Ramos (cell line): ENCODE data around the gene PDCD6IP.
"Not testable (repeated sequence)": the region's sequence is repeated elsewhere in the genome, so short reads cannot be mapped to it uniquely, and the experiment has no call there.

Source experiments
- in situ Hi-C: fragments of 300-500 bp; cut with MboI; formaldehyde crosslinking; loops from one replicate; pipeline ENCODE4 v1.14.3; 2022; ENCODE audit warnings: low sequenced_read_pairs; ENCODE audit not compliant: unreplicated experiment

Gene PDCD6IP

GRCh38 chr3:33791477-33792166 lies 6.8 kb upstream of the PDCD6IP start:
- in situ Hi-C loops: no loop called here

GRCh38 chr3:33792167-33792892 lies 6.1 kb upstream of the PDCD6IP start:
- in situ Hi-C loops: no loop called here

DNA sequence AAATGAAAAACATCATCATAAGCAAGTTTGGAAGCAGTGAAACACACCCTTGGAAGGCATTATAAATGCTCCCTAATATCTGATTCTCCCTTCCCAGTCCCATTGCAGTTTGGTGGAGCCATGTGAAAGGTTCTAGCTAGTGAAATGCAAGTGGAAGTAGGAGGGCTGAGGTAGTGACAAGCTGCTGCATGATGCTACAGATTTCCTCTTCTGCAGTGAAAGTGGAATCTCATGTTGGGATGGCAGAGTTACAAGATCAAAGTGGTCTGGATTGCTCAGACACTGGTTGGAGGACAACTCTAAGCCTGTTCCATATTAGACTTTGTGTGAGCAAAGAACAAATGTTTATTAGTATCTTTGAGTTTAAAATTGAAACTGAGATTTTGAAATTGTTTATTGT lies 3.3 kb upstream of the PDCD6IP start:
- in situ Hi-C loops: no loop called here

DNA sequence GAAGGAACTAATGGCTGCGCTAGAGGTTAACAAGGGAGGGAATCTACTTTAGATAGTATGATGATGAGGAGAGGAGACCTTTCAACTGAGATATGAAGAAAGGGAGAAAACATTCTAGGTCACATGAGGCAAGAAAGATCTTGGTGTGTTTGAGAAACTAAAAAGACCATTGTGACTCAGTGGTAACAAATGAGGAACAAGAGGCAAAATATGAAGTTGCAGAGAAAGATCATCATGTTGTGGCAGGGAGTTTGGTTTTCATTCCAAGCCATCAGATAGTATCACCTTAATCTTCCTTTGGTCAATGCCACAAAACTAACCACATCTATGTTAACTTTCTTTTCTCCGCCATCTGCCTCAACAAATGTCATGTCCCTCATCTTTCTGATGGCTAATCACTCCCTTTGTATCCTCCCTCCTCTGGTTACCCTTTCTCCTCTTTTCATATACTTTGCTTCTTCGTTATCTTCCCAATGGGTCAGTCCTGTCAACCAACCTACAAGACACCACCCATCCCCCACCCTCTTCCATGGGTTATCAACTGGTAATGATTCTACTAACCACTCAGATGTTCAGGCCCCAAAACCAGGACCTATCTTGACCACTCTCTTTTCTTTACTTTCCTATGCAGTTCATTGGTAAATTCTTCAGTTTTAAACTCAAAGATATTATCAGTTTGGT lies 2.4 kb upstream of the PDCD6IP start:
- in situ Hi-C loops: no loop called here

DNA sequence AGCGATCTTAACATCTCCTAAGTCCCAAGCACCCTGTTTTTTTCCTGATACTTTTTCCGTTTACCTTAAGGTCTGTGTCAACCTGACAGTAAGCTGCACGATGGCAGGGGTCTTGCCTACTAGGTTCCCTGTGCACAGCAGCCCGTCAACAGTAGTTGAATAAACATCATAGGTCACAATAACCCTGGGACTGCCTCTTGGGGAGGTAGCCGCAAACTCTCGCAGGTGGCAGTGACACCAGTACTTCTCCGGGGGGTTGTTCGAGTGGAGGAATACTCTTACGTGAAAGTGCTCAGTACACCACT lies 365 bp upstream of the PDCD6IP start:
- in situ Hi-C loops: no loop called here

DNA sequence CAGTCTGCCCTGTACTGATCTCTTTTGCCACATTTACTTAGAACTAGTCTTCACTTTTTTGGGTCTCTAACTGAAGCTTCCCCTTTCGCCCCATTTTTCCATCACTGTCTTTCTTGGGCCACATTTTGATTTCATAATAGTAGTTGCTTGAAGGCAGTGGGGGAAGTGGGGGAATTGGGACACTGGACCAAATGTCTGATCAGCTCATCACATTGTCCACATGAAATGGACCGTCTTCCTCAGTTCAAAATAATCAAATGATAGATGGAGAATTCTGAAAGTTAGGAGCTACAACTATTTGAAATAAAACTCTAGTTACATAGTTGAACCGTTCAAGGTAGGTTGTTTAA lies 747 bp downstream of the PDCD6IP start:
- in situ Hi-C loops: no loop called here

- in situ Hi-C loops: no loop called here
Measured at GRCh38 chr3:33803252-33803651, 4.8 kb downstream of the PDCD6IP start.

GRCh38 chr3:33803894-33804526 lies 5.6 kb downstream of the PDCD6IP start:
- in situ Hi-C loops: no loop called here

DNA sequence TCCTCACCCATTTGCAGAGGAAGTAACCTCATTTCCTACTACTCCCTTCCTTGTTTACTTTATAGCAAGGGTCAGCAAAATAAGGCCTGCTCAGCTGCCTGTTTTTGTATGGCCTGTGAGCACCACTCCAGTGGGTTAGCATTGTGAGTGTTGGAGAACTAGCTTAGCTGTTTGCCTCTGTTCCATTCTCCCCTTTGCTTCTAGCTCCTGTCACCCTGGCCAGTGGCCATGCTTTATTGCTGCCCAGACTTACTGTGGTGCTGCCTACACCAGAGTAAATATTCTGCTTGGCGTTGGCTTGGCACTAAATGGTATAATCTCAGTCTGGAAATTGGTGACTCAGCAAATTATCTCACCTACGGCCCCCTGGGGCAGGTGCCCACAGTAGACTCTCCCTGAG lies 8.8 kb downstream of the PDCD6IP start:
- in situ Hi-C loops: no loop called here

GRCh38 chr3:33808559-33808958 lies 10.1 kb downstream of the PDCD6IP start:
- in situ Hi-C loops: no loop called here

GRCh38 chr3:33810545-33810944 lies 12.1 kb downstream of the PDCD6IP start:
- in situ Hi-C loops: no loop called here

- in situ Hi-C loops: no loop called here
Measured at GRCh38 chr3:33821989-33822388, 23.6 kb downstream of the PDCD6IP start.

DNA sequence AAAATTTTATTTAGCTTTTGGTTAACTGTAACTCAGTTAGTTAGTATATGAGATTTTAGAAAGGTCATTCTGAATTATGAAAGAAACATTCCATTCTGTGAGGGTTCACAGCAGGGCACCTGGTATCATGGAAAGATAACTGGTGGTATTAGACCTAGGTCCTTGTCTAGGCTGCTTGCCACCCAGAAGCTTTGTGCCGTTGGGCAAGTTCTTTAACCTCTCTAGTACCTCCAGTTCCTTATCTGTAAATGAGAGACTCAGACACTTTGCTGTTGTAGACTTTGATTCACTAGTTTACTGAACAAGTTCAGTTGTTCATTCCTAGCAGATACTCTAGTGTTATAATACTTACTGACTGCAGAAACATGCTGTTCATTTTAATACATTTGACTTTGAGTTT lies 25.4 kb downstream of the PDCD6IP start:
- in situ Hi-C loops: no loop called here

- in situ Hi-C loops: no loop called here
Measured at GRCh38 chr3:33825111-33825510, 26.7 kb downstream of the PDCD6IP start.

DNA sequence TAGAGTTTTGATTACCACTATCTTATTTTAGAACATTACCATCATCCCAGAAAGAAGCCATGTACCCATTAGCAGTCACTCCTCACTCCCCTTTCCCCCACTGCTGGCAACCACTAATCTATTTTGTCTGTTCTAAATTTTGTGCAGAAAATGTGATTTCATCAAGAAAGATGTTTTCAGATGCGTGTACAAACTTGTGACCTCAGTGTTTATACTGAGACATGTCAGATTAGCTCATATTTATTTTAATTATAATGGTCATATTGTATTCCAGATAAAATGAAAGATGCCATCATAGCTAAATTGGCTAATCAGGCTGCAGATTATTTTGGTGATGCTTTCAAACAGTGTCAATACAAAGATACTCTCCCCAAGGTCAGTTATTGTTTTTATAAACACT lies 27.8 kb downstream of the PDCD6IP start:
- in situ Hi-C loops: no loop called here

GRCh38 chr3:33826688-33827087 lies 28.3 kb downstream of the PDCD6IP start:
- in situ Hi-C loops: no loop called here

GRCh38 chr3:33829720-33830119 lies 31.3 kb downstream of the PDCD6IP start:
- in situ Hi-C loops: no loop called here

- in situ Hi-C loops: no loop called here
Measured at GRCh38 chr3:33831053-33831452, 32.6 kb downstream of the PDCD6IP start.

DNA sequence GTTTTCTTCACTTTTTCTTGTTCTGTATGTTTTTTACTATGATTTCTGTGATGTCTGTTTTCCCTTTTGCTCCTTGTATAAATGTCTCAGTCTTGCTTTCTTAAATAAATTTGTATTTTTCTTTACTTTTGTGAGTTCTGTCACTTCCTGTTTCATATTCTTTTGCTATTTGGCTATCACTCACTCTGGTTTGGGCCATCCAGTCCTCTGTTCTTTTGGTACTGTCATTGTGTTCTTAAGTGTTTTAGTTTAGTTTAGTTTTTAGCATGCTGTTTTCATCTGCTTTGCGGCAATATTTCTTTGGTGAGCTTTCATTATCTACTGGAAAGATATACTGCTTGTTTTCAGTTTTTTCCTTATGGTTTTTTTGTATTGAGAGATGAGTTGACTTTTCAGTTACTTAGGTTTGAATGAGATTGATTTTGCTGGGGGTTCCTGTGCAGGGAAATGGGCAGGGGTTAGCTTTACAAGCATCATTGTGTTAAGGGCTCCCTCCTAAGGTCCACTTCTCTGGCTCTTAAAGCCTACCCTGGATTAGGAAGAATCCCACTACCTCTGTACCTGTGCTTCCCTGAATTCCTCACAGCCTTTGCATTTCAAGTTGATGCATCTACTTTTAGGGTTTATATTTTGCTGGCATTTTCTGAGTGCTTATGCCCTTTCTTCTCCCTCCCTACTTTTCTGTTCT lies 35.1 kb downstream of the PDCD6IP start:
- in situ Hi-C loops: no loop called here

GRCh38 chr3:33834096-33834453 lies 35.6 kb downstream of the PDCD6IP start:
- in situ Hi-C loops: no loop called here

GRCh38 chr3:33837182-33837581 lies 38.8 kb downstream of the PDCD6IP start:
- in situ Hi-C loops: not testable (repeated sequence)
